WTC11 (cell line): ENCODE results near the gene SPAG4. TPM values are rescaled to one million over a fixed set of nuclear protein-coding genes. Genes with fewer than 3 reads are reported as not detected.

Source experiments
- ATAC-seq: fragments of 200-7000 bp; cut with Tn5 transposase; 2 replicates; pipeline ENCODE4 v1.10.0; 2021; ENCODE audit warnings: mild to moderate bottlenecking, moderate library complexity
- CTCF ChIA-PET: fragments of 300-600 bp; sonication (Branson Sonifier 250); formaldehyde crosslinking; loops from one replicate; lab custom pipeline; 2021; ENCODE audit warnings: antibody characterized with exemption; lab: Charles Lee
- POLR2A ChIA-PET: fragments of 350-600 bp; sonication (Branson Sonifier 250); formaldehyde crosslinking; loops from one replicate; lab custom pipeline; 2021; ENCODE audit warnings: antibody characterized with exemption; lab: Charles Lee
- DNase-seq: peaks from one replicate; pipeline ENCODE4 v3.0.0; 2021; ENCODE audit warnings: low spot score
- H3K27ac Mint-ChIP-seq: 2 replicates; pipeline ENCODE4 v1.8.0; 2021; ENCODE audit warnings: mixed read lengths
- H3K27me3 Mint-ChIP-seq: 2 replicates; pipeline ENCODE4 v1.8.0; 2021; ENCODE audit warnings: low read depth, mild to moderate bottlenecking, moderate library complexity, mixed read lengths
- H3K36me3 Mint-ChIP-seq: 2 replicates; pipeline ENCODE4 v1.8.0; 2021; ENCODE audit warnings: mixed read lengths
- H3K4me1 Mint-ChIP-seq: 2 replicates; pipeline ENCODE4 v1.8.0; 2022; ENCODE audit warnings: mixed read lengths
- H3K4me3 Mint-ChIP-seq: 2 replicates; pipeline ENCODE4 v1.8.0; 2021; ENCODE audit warnings: mild to moderate bottlenecking, moderate library complexity, mixed read lengths
- H3K9me3 Mint-ChIP-seq: 2 replicates; pipeline ENCODE4 v1.8.0; 2021; ENCODE audit warnings: mixed read lengths
- ATF1 ChIP-seq: sonication (generic); formaldehyde crosslinking; IDR thresholded peaks from 2 replicates; pipeline ENCODE4 v1.8.1; 2023; ENCODE audit warnings: mild to moderate bottlenecking, moderate library complexity, missing genetic modification reagents
- ATF3 ChIP-seq: sonication (generic); formaldehyde crosslinking; conservative IDR thresholded peaks from 2 replicates; pipeline ENCODE4 v1.8.1; 2022; ENCODE audit warnings: mild to moderate bottlenecking, missing genetic modification reagents
- CREB1 ChIP-seq: sonication (generic); formaldehyde crosslinking; IDR thresholded peaks from 2 replicates; pipeline ENCODE4 v1.8.0; 2023; ENCODE audit warnings: mild to moderate bottlenecking, missing genetic modification reagents
- CTCF ChIP-seq: fragments of 200-600 bp; IDR thresholded peaks from 2 replicates; pipeline ENCODE4 v1.8.0; 2022; ENCODE audit warnings: antibody characterized with exemption
- E2F1 ChIP-seq: sonication (generic); formaldehyde crosslinking; IDR thresholded peaks from 2 replicates; pipeline ENCODE4 v1.8.0; 2022; ENCODE audit warnings: mild to moderate bottlenecking, missing genetic modification reagents
- ELF4 ChIP-seq: sonication (generic); formaldehyde crosslinking; IDR thresholded peaks from 2 replicates; pipeline ENCODE4 v1.8.1; 2022; ENCODE audit warnings: low read depth, mild to moderate bottlenecking, moderate library complexity, missing genetic modification reagents
- FOXP1 ChIP-seq: sonication (generic); formaldehyde crosslinking; IDR thresholded peaks from 2 replicates; pipeline ENCODE4 v1.8.0; 2022; ENCODE audit warnings: missing genetic modification reagents, mild to moderate bottlenecking, moderate library complexity, borderline replicate concordance
- MYBL2 ChIP-seq: sonication (generic); formaldehyde crosslinking; IDR thresholded peaks from 2 replicates; pipeline ENCODE4 v1.8.1; 2023; ENCODE audit warnings: mild to moderate bottlenecking, moderate library complexity, missing genetic modification reagents
- PREB ChIP-seq: sonication (generic); formaldehyde crosslinking; IDR thresholded peaks from 2 replicates; pipeline ENCODE4 v1.8.1; 2022; ENCODE audit warnings: mild to moderate bottlenecking, missing genetic modification reagents, moderate library complexity, borderline replicate concordance
- TEAD1 ChIP-seq: sonication (generic); formaldehyde crosslinking; IDR thresholded peaks from 2 replicates; pipeline ENCODE4 v1.8.0; 2022; ENCODE audit warnings: mild to moderate bottlenecking, missing genetic modification reagents
- ZBTB43 ChIP-seq: sonication (generic); formaldehyde crosslinking; IDR thresholded peaks from 2 replicates; pipeline ENCODE4 v1.8.1; 2023; ENCODE audit warnings: mild to moderate bottlenecking, missing genetic modification reagents
- ZMAT4 ChIP-seq: fragments of 250-450 bp; sonication (Bioruptor Pico); IDR thresholded peaks from 2 replicates; pipeline ENCODE4 v1.9.0; 2021; ENCODE audit warnings: mild to moderate bottlenecking
- ZNF263 ChIP-seq: sonication (generic); formaldehyde crosslinking; IDR thresholded peaks from 2 replicates; pipeline ENCODE4 v1.8.1; 2022; ENCODE audit warnings: low read depth, mild to moderate bottlenecking, moderate library complexity, missing genetic modification reagents
- ZNF281 ChIP-seq: sonication (generic); formaldehyde crosslinking; IDR thresholded peaks from 2 replicates; pipeline ENCODE4 v1.8.0; 2023; ENCODE audit warnings: mild to moderate bottlenecking, missing genetic modification reagents
- ZNF317 ChIP-seq: sonication (generic); formaldehyde crosslinking; IDR thresholded peaks from 2 replicates; pipeline ENCODE4 v1.8.1; 2023; ENCODE audit warnings: low read depth, mild to moderate bottlenecking, moderate library complexity, missing genetic modification reagents, borderline replicate concordance
- ZSCAN18 ChIP-seq: fragments of 250-450 bp; sonication (Bioruptor Pico); IDR thresholded peaks from 2 replicates; pipeline ENCODE4 v2.1.2; 2022; ENCODE audit warnings: mild to moderate bottlenecking, moderate library complexity
- total RNA-seq: library from RNA; stranded (reverse); gene quantifications from 3 replicates; pipeline ENCODE4 v1.2.3, GENCODE V29; 2021

The SPAG4 gene
- total RNA-seq, 1 experiment from 2014 or later, result 3.5 TPM

GRCh38 chr20:35595456-35595855 lies 20.2 kb upstream of the SPAG4 start:
- peaks cover 31% of the 10 kb centered on the region for H3K27me3 Mint-ChIP-seq

GRCh38 chr20:35595901-35596300 lies 19.7 kb upstream of the SPAG4 start:
- DNase-seq (no peak), ATAC-seq (no peak)
- Mint-ChIP-seq H3K4me3 (no peak overlapping the region), H3K27me3 (peaks cover 36% of the 10 kb centered on the region), H3K9me3 (no peaks in the 10 kb centered on the region), H3K4me1 (peaks cover 9% of the 10 kb centered on the region), H3K36me3 (no peaks in the 10 kb centered on the region), H3K27ac (no peak overlapping the region)
- ChIA-PET POLR2A (interaction anchor here (1.1 kb wide), 1 partner anchor 23 kb away, joined by 3 read pairs; no protein-coding TSS in a partner anchor), CTCF (interaction anchor here (0.6 to 1.3 kb wide), 4 partner anchors 9 to 715 kb away, joined by 3 to 5 read pairs (median 4); no protein-coding TSS in a partner anchor)
- TF ChIP-seq ATF3 (CRISPR knock-in tag) (no peak), ZNF317 (CRISPR knock-in tag) (no peak), FOXP1 (CRISPR knock-in tag) (no peak)

More at GRCh38 chr20:35595456-35595855, 20.2 kb upstream of the SPAG4 start:
- H3K27ac Mint-ChIP-seq, result no peak overlapping the region
- no peak for DNase-seq
- CTCF ChIA-PET, result interaction anchor here (0.7 to 1.3 kb wide), 3 partner anchors 9 to 24 kb away, joined by 3 to 8 read pairs (median 4); no protein-coding TSS in a partner anchor
- POLR2A ChIA-PET, result interaction anchor here (1.1 kb wide), 1 partner anchor 24 kb away, joined by 3 read pairs; no protein-coding TSS in a partner anchor
- no peak for ATAC-seq
- H3K4me1 Mint-ChIP-seq, result peaks cover 7% of the 10 kb centered on the region
- no peaks in the 10 kb centered on the region for H3K9me3 Mint-ChIP-seq
- TF ChIP-seq ZMAT4 (CRISPR knock-in tag) (no peak), CREB1 (CRISPR knock-in tag) (no peak)
- TF ChIP-seq, all 79 proteins: peak for 0
- Mint-ChIP-seq H3K36me3 (no peaks in the 10 kb centered on the region), H3K4me3 (no peak overlapping the region)

- no peak for TF ChIP-seq ZNF263 (CRISPR knock-in tag)
- no peak for TF ChIP-seq ATF3 (CRISPR knock-in tag)
- no peak for TF ChIP-seq ELF4 (CRISPR knock-in tag)
- no peak for TF ChIP-seq ATF1 (CRISPR knock-in tag)
- TF ChIP-seq CTCF, result no peak
- Mint-ChIP-seq H3K27ac (no peak overlapping the region), H3K4me1 (peaks cover 9% of the 10 kb centered on the region), H3K4me3 (no peak overlapping the region), H3K9me3 (no peaks in the 10 kb centered on the region), H3K27me3 (peaks cover 47% of the 10 kb centered on the region), H3K36me3 (no peaks in the 10 kb centered on the region)
- ChIA-PET CTCF (no interaction called here), POLR2A (no interaction called here)
- DNase-seq (no peak), ATAC-seq (no peak)
Measured at GRCh38 chr20:35597186-35597585, 18.4 kb upstream of the SPAG4 start.

- no peak overlapping the region for H3K27ac Mint-ChIP-seq
- no peak overlapping the region for H3K4me3 Mint-ChIP-seq
- POLR2A ChIA-PET, result no interaction called here
- ATAC-seq, result no peak
- H3K27me3 Mint-ChIP-seq, result peaks cover 60% of the 10 kb centered on the region
- H3K4me1 Mint-ChIP-seq, result peaks cover 5% of the 10 kb centered on the region
- no peak for DNase-seq
- no peaks in the 10 kb centered on the region for H3K9me3 Mint-ChIP-seq
- CTCF ChIA-PET, result interaction anchor here (0.6 kb wide), 1 partner anchor 159 kb away, joined by 4 read pairs; no protein-coding TSS in a partner anchor
- H3K36me3 Mint-ChIP-seq, result no peaks in the 10 kb centered on the region
- no peak for TF ChIP-seq ZSCAN18 (CRISPR knock-in tag)
- TF ChIP-seq PREB (CRISPR knock-in tag), result no peak
- no peak for TF ChIP-seq MYBL2 (CRISPR knock-in tag)
- no peak for TF ChIP-seq ZNF281 (CRISPR knock-in tag)
- no peak for TF ChIP-seq E2F1 (CRISPR knock-in tag)
- TF ChIP-seq ZBTB43 (CRISPR knock-in tag), result no peak
- TF ChIP-seq TEAD1 (CRISPR knock-in tag), result no peak
Measured at GRCh38 chr20:35598476-35598875, 17.2 kb upstream of the SPAG4 start.
